Activated effector memory CD4-positive, alpha-beta T cell treated with anti-CD3 and anti-CD28 coated beads, Interleukin-2, amount 50 U/mL, for 16 hours (primary cell): ENCODE results near the gene SMARCC2.

Source experiments
- DNase-seq: peaks from one replicate; pipeline ENCODE4 v3.0.0-alpha.2; 2020

The SMARCC2 gene

GRCh38 chr12:56146492-56147460, 42.5 kb downstream of the SMARCC2 start:
- no peak for DNase-seq

- DNase-seq: no peak
These were observed 44.1 kb downstream of the SMARCC2 start for GRCh38 chr12:56145217-56145616.

GRCh38 chr12:56143870-56144269, 45.4 kb downstream of the SMARCC2 start:
- DNase-seq: no peak

GRCh38 chr12:56143217-56143616, 46.1 kb downstream of the SMARCC2 start:
- no peak for DNase-seq

GRCh38 chr12:56141946-56142784, 47.1 kb downstream of the SMARCC2 start:
- DNase-seq: no peak

- peak; percentile 58 for DNase-seq
These were observed 51.3 kb downstream of the SMARCC2 start for GRCh38 chr12:56137853-56138571.

GRCh38 chr12:56134897-56135296, 54.4 kb downstream of the SMARCC2 start:
- DNase-seq: no peak

- DNase-seq: no peak
These were observed 58.4 kb downstream of the SMARCC2 start for GRCh38 chr12:56130876-56131275.

- no peak for DNase-seq
These were observed 59.3 kb downstream of the SMARCC2 start for GRCh38 chr12:56129942-56130495.

GRCh38 chr12:56129206-56129941, 59.9 kb downstream of the SMARCC2 start:
- DNase-seq: peak; percentile 90

- no peak for DNase-seq
These were observed 60.5 kb downstream of the SMARCC2 start for GRCh38 chr12:56128670-56129205.

GRCh38 chr12:56127888-56128669, 61.2 kb downstream of the SMARCC2 start, which contains the start of gene ESYT1:
Gene ESYT1, plus strand, starts transcription at chr12:56128267. Its CDS starts 53 bp downstream, at chr12:56128320.
- peak; percentile 98 for DNase-seq

GRCh38 chr12:56127485-56127887, 61.8 kb downstream of the SMARCC2 start:
- no peak for DNase-seq

GRCh38 chr12:56126732-56127239, 62.5 kb downstream of the SMARCC2 start:
- DNase-seq: no peak

- DNase-seq: no peak
These were observed 65.2 kb downstream of the SMARCC2 start for GRCh38 chr12:56124133-56124532.

- no peak for DNase-seq
These were observed 66.6 kb downstream of the SMARCC2 start for GRCh38 chr12:56122637-56123036.

- DNase-seq: no peak
These were observed 67.9 kb downstream of the SMARCC2 start for GRCh38 chr12:56121204-56121870.

- DNase-seq: no peak
These were observed 69.0 kb downstream of the SMARCC2 start for GRCh38 chr12:56120158-56120846.

GRCh38 chr12:56119361-56119796, 69.9 kb downstream of the SMARCC2 start:
- peak; percentile 84 for DNase-seq
